Smooth muscle cell (in vitro differentiated cells): ENCODE measurements around the gene FHIT. TPM values are rescaled to one million over a fixed set of nuclear protein-coding genes. Genes with fewer than 3 reads are reported as not detected.

Experiments
- DNase-seq: peaks from one replicate; lab custom pipeline; 2025; ENCODE audit not compliant: unreplicated experiment; lab: John Stamatoyannopoulos, UW
- H2AFZ ChIP-seq: fragments of 200-600 bp; sonication (generic); 2 replicates; pipeline ENCODE4 v1.6.0; 2016; ENCODE audit warnings: antibody characterized with exemption, low read depth, mild to moderate bottlenecking
- H3F3A ChIP-seq: fragments of 200-600 bp; sonication (generic); 2 replicates; pipeline ENCODE4 v1.6.0; 2017; ENCODE audit warnings: antibody characterized with exemption, low read depth
- H3K27ac ChIP-seq: fragments of 200-600 bp; sonication (generic); 2 replicates; pipeline ENCODE4 v1.5.1; 2016; ENCODE audit warnings: low read depth, mild to moderate bottlenecking
- H3K27me3 ChIP-seq: fragments of 200-600 bp; sonication (generic); 2 replicates; pipeline ENCODE4 v1.6.1; 2016; ENCODE audit warnings: low read depth, mild to moderate bottlenecking
- H3K36me3 ChIP-seq: fragments of 200-600 bp; sonication (generic); 2 replicates; pipeline ENCODE4 v1.5.1; 2016; ENCODE audit warnings: low read depth
- H3K4me1 ChIP-seq: fragments of 200-600 bp; sonication (generic); 2 replicates; pipeline ENCODE4 v1.5.1; 2016; ENCODE audit warnings: low read depth
- H3K4me2 ChIP-seq: fragments of 200-600 bp; sonication (generic); 2 replicates; pipeline ENCODE4 v1.6.0; 2016; ENCODE audit warnings: mild to moderate bottlenecking
- H3K4me3 ChIP-seq: fragments of 200-600 bp; sonication (generic); 2 replicates; pipeline ENCODE4 v1.5.1; 2016; ENCODE audit warnings: mild to moderate bottlenecking
- H3K79me2 ChIP-seq: fragments of 200-600 bp; sonication (generic); 2 replicates; pipeline ENCODE4 v1.6.0; 2016; ENCODE audit warnings: low read depth, mild to moderate bottlenecking
- H3K9ac ChIP-seq: fragments of 200-600 bp; sonication (generic); 2 replicates; pipeline ENCODE4 v1.6.0; 2016; ENCODE audit warnings: low read depth
- H3K9me3 ChIP-seq: fragments of 200-600 bp; sonication (generic); replicated peaks from 2 replicates; pipeline ENCODE4 v1.5.1; 2016; ENCODE audit warnings: low read depth
- H4K20me1 ChIP-seq: fragments of 200-600 bp; sonication (generic); 2 replicates; pipeline ENCODE4 v1.6.0; 2016; ENCODE audit warnings: low read depth
- CTCF ChIP-seq: fragments of 200-600 bp; sonication (generic); IDR thresholded peaks from 2 replicates; pipeline ENCODE4 v1.5.1; 2017; ENCODE audit warnings: borderline replicate concordance, mild to moderate bottlenecking, antibody characterized with exemption; ENCODE audit not compliant: insufficient read depth, poor library complexity, severe bottlenecking
- WGBS: methylation state at CpG from one replicate; pipeline ENCODE4 v1.1.7; 2016; ENCODE audit warnings: low lambda C conversion rate; 5-methylcytosine and 5-hydroxymethylcytosine counted together
- polyA plus RNA-seq: library from polyadenylated mRNA; unstranded; fragments of >200 nt; fragmentation: Nextera tagmentation; extraction: Ambion mirVana; gene quantifications from 2 replicates; pipeline ENCODE4 v1.2.1, GENCODE V29; 2016
- total RNA-seq: library from RNA; depleted of rRNA; stranded (reverse); fragments of >200 nt; gene quantifications from 2 replicates; pipeline ENCODE4 v1.2.3, GENCODE V29; 2014

FHIT gene
- total and polyA plus RNA-seq, 2 experiments from 2014 or later: 5.9 to 6.7 TPM

DNA sequence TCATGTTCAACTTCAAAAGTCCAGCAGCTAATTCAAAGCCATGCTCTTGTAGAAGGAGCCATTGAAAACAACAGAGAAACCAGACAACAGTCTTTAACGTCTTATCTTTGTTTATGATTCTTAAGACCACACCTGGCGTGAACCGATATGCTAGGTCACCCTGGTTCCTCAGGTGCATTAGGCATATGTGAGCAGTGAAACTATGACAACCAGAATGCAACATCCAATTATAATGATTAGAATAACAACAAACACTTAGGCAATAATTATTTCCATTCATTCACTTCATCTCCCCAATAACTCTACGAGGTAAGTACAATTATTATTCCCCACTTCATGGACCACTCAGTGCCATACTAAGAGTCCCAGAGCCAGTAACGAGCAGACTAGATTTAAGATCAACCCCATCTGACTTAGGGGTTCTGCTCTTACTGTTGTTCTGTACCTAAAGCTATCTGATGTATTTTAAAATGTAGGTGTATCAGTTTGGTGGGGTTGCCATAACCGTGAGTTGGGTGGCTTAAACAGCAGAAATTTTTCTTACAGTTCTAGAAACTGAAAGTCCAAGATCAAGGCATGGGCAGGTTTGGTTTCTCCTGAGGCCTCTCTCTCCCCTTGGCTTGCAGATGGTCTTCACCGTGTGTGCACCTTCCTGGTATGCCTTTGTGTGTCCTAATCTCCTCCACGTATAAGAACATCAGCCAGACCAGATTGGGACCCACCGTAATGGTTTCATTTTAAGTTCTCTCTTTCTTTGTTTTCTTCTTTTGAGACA, 1203.6 kb downstream of the FHIT start:
- Histone ChIP-seq H3K9me3 (no peaks in the 10 kb centered on the region), H3K4me3 (no peak overlapping the region), H3K27me3 (no peaks in the 10 kb centered on the region), H3K36me3 (no peaks in the 10 kb centered on the region), H3K79me2 (no peaks in the 10 kb centered on the region), H3F3A (no peaks in the 10 kb centered on the region), H3K4me1 (no peaks in the 10 kb centered on the region), H3K9ac (no peak overlapping the region), H4K20me1 (no peaks in the 10 kb centered on the region), H3K27ac (no peak overlapping the region), H2AFZ (no peak overlapping the region), H3K4me2 (no peak overlapping the region)
- no peak for DNase-seq
- 97% methylated on average over 9 of the region's 9 CpGs for WGBS
- no peak for TF ChIP-seq CTCF

- Histone ChIP-seq H3K4me2 (no peak overlapping the region), H3K4me3 (no peak overlapping the region), H3K79me2 (no peaks in the 10 kb centered on the region), H3F3A (no peaks in the 10 kb centered on the region), H3K9ac (no peak overlapping the region), H2AFZ (no peak overlapping the region), H3K27ac (no peak overlapping the region), H3K9me3 (no peaks in the 10 kb centered on the region), H4K20me1 (no peaks in the 10 kb centered on the region), H3K27me3 (no peaks in the 10 kb centered on the region), H3K4me1 (no peaks in the 10 kb centered on the region), H3K36me3 (no peaks in the 10 kb centered on the region)
- DNase-seq: no peak
- no peak for TF ChIP-seq CTCF
- WGBS: 85% methylated on average over 6 of the region's 6 CpGs
Observed at GRCh38 chr3:60046210-60046609, 1205.0 kb downstream of the FHIT start.

GRCh38 chr3:60045686-60046085, 1205.6 kb downstream of the FHIT start:
- TF ChIP-seq CTCF: no peak
- Histone ChIP-seq H3K4me2 (no peak overlapping the region), H3F3A (no peaks in the 10 kb centered on the region), H3K9ac (no peak overlapping the region), H2AFZ (no peak overlapping the region), H3K4me1 (no peaks in the 10 kb centered on the region), H3K27me3 (no peaks in the 10 kb centered on the region), H3K79me2 (no peaks in the 10 kb centered on the region), H3K4me3 (no peak overlapping the region), H4K20me1 (no peaks in the 10 kb centered on the region), H3K9me3 (no peaks in the 10 kb centered on the region), H3K27ac (no peak overlapping the region), H3K36me3 (no peaks in the 10 kb centered on the region)
- no peak for DNase-seq
- WGBS: 100% methylated on average over 1 of the region's 1 CpG

DNA sequence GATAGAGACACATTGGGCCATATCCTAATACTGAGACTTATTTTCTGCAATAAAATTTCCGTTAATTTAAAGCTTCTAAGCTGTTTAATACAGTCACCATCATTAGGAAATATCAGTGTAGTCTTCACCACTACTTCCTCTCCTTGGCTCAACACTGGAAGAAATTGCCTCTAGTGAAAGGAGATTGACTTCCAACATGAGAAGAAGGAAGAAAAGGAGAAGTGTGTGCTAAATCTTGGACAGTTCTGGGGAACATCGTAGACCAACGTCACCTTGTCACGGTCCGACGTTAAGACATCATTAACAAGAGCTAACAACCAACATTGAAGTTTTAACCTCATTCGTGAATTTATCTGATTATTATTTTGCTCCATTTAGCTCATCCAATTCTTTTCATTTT, 1214.4 kb downstream of the FHIT start:
- 93% methylated on average over 7 of the region's 7 CpGs for WGBS
- H3K36me3 ChIP-seq: no peaks in the 10 kb centered on the region
- no peak for DNase-seq

More for the DNA sequence above, 1214.4 kb downstream of the FHIT start:
- Histone ChIP-seq H3K4me1 (no peaks in the 10 kb centered on the region), H3K4me3 (no peak overlapping the region), H3K4me2 (no peak overlapping the region), H3K27ac (no peak overlapping the region), H3K27me3 (no peaks in the 10 kb centered on the region), H3K79me2 (no peaks in the 10 kb centered on the region), H3F3A (no peaks in the 10 kb centered on the region), H4K20me1 (no peaks in the 10 kb centered on the region), H2AFZ (no peak overlapping the region), H3K9me3 (no peaks in the 10 kb centered on the region), H3K9ac (no peak overlapping the region)
- no peak for TF ChIP-seq CTCF
